Vagina (tissue), 2 donors: Measurements from ENCODE around the gene MBD3L2. TPM values are rescaled to one million over a fixed set of nuclear protein-coding genes. Genes with fewer than 3 reads are reported as not detected.

Source experiments
- DNase-seq, 2 donors: peaks; one replicate each; pipeline ENCODE4 v3.0.0-alpha.2; 2017; ENCODE audit errors: extremely low spot score in 2 of 2
- H3K27ac ChIP-seq: fragments of 200-600 bp; sonication (generic); one replicate; pipeline ENCODE4 v1.5.1; 2019
- H3K27me3 ChIP-seq: fragments of 200-600 bp; sonication (generic); one replicate; pipeline ENCODE4 v1.5.1; 2019
- H3K36me3 ChIP-seq, 2 donors: fragments of 200-600 bp; sonication (generic); one replicate each; pipeline ENCODE4 v1.5.1; 2017 to 2019
- H3K4me1 ChIP-seq: fragments of 200-600 bp; sonication (generic); one replicate; pipeline ENCODE4 v1.5.1; 2019
- H3K4me3 ChIP-seq, 2 donors: fragments of 200-600 bp; sonication (generic); 1 replicate in 1 of 2; 2 replicates in 1 of 2; pipeline ENCODE4 v1.5.1; 2016 to 2019
- H3K9me3 ChIP-seq: fragments of 200-600 bp; sonication (generic); one replicate; pipeline ENCODE4 v1.5.1; 2019
- CTCF ChIP-seq, 3 experiments: fragments of 450-650 bp in 2 of 3; fragments of 200-600 bp in 1 of 3; sonication (generic) in 1 of 3; IDR thresholded peaks; one replicate each; pipeline ENCODE4 v1.5.1; 2017 to 2019; ENCODE audit warnings: antibody characterized with exemption in 3 of 3, mild to moderate bottlenecking in 2 of 3, moderate library complexity in 2 of 3
- POLR2A ChIP-seq, 2 donors: fragments of 450-650 bp; IDR thresholded peaks; one replicate each; pipeline ENCODE4 v1.6.1; 2017; ENCODE audit warnings: antibody characterized with exemption in 2 of 2, mild to moderate bottlenecking in 2 of 2, moderate library complexity in 2 of 2
- POLR2AphosphoS5 ChIP-seq, 2 donors: sonication (generic); formaldehyde crosslinking; IDR thresholded peaks; one replicate each; pipeline ENCODE4 v1.9.0; 2017; ENCODE audit warnings: antibody characterized with exemption in 2 of 2, mild to moderate bottlenecking in 2 of 2, low read depth in 1 of 2; ENCODE audit not compliant: insufficient read depth in 1 of 2
- intact Hi-C: fragments of 100-400 bp; cut with DNase I; formaldehyde crosslinking; loops from one replicate; pipeline ENCODE4 v1.15.1; 2023
- total RNA-seq: library from RNA; depleted of rRNA; stranded (reverse); fragments of >200 nt; gene quantifications from one replicate; pipeline ENCODE4 v1.2.3, GENCODE V29; 2016

The MBD3L2 gene
- total RNA-seq, 1 donor from 2014 or later = not detected

GRCh38 chr19:7069904-7070226 lies 20.7 kb downstream of the MBD3L2 start:
- intact Hi-C loops = no loop called here
- peak overlapping the region; percentile 85 to 94 for H3K4me3 ChIP-seq
- TF ChIP-seq POLR2A (IDR thresholded peaks at IDR 0.05) = no peak
- TF ChIP-seq POLR2AphosphoS5 (IDR thresholded peaks at IDR 0.05; ENCODE audit: insufficient read depth in 1 of 2, low read depth in 1 of 2) = no peak
- TF ChIP-seq CTCF (IDR thresholded peaks at IDR 0.05) = no peak
- no peaks in the 10 kb centered on the region for H3K27me3 ChIP-seq
- H3K27ac ChIP-seq = peak overlapping the region; percentile 55
- peaks cover 10% of the 10 kb centered on the region for H3K4me1 ChIP-seq
- no peak for DNase-seq
- H3K36me3 ChIP-seq = peaks cover 6 to 43% of the 10 kb centered on the region in 2 donors
- H3K9me3 ChIP-seq = no peaks in the 10 kb centered on the region

DNA sequence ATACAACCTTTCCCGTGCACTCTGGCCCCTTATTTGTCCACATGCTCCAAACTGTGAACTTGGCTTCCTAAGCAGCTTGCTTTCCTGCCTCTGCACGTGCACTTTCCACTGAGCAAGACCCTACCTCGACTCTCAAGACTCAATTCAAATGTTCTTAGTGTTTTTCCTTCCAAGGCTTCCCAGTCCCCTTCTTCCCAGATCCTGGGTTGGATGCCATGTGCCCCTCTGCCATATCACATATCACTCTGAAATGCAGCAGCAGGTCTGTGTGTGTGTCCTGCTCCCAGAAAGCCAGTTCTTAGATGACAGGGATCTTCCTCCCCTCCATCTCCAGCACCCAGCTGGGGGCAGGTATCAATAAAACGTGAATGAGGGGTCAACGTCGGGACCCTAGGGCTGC lies 23.4 kb downstream of the MBD3L2 start:
- H3K4me1 ChIP-seq = peaks cover 10% of the 10 kb centered on the region
- intact Hi-C loops = no loop called here
- DNase-seq = peak in 1 of 2 donors; percentile 61
- H3K36me3 ChIP-seq = peaks cover 13 to 70% of the 10 kb centered on the region in 2 donors
- TF ChIP-seq POLR2A (IDR thresholded peaks at IDR 0.05) (no peak), CTCF (IDR thresholded peaks at IDR 0.05) (no peak), POLR2AphosphoS5 (IDR thresholded peaks at IDR 0.05; ENCODE audit: insufficient read depth in 1 of 2, low read depth in 1 of 2) (no peak)
- peaks cover 16% of the 10 kb centered on the region for H3K9me3 ChIP-seq
- H3K27ac ChIP-seq = no peak overlapping the region
- H3K4me3 ChIP-seq = no peak overlapping the region
- no peaks in the 10 kb centered on the region for H3K27me3 ChIP-seq

GRCh38 chr19:7074705-7075282 lies 25.7 kb downstream of the MBD3L2 start:
- intact Hi-C loops = no loop called here
- Histone ChIP-seq H3K27ac (no peak overlapping the region), H3K4me3 (no peak overlapping the region), H3K36me3 (peaks cover 23 to 93% of the 10 kb centered on the region in 2 donors), H3K4me1 (peaks cover 10% of the 10 kb centered on the region), H3K9me3 (peaks cover 38% of the 10 kb centered on the region), H3K27me3 (no peaks in the 10 kb centered on the region)
- no peak for TF ChIP-seq POLR2A (IDR thresholded peaks at IDR 0.05)
- no peak for TF ChIP-seq POLR2AphosphoS5 (IDR thresholded peaks at IDR 0.05; ENCODE audit: insufficient read depth in 1 of 2, low read depth in 1 of 2)
- TF ChIP-seq CTCF (IDR thresholded peaks at IDR 0.05) = no peak
- peak in 1 of 2 donors; percentile 94 for DNase-seq

GRCh38 chr19:7076151-7076550 lies 27.0 kb downstream of the MBD3L2 start:
- Histone ChIP-seq H3K9me3 (peaks cover 52% of the 10 kb centered on the region), H3K36me3 (peaks cover 35 to 100% of the 10 kb centered on the region in 2 donors), H3K27me3 (no peaks in the 10 kb centered on the region), H3K4me3 (no peak overlapping the region), H3K27ac (no peak overlapping the region), H3K4me1 (no peaks in the 10 kb centered on the region)
- intact Hi-C loops = no loop called here
- peak in 1 of 2 donors; percentile 67 for DNase-seq
- no peak for TF ChIP-seq POLR2AphosphoS5 (IDR thresholded peaks at IDR 0.05; ENCODE audit: insufficient read depth in 1 of 2, low read depth in 1 of 2)

GRCh38 chr19:7078008-7078407 lies 28.9 kb downstream of the MBD3L2 start:
- Histone ChIP-seq H3K4me1 (no peaks in the 10 kb centered on the region), H3K9me3 (peaks cover 70% of the 10 kb centered on the region), H3K27ac (no peak overlapping the region), H3K27me3 (no peaks in the 10 kb centered on the region), H3K36me3 (peaks cover 49 to 100% of the 10 kb centered on the region in 2 donors), H3K4me3 (no peak overlapping the region)
- no peak for DNase-seq
- intact Hi-C loops = no loop called here
- TF ChIP-seq POLR2AphosphoS5 (IDR thresholded peaks at IDR 0.05; ENCODE audit: insufficient read depth in 1 of 2, low read depth in 1 of 2) (no peak), POLR2A (IDR thresholded peaks at IDR 0.05) (no peak), CTCF (IDR thresholded peaks at IDR 0.05) (no peak)
